Activated B cell treated with CpG ODN at 0.5 μM for 24 hours (primary cell): ENCODE results near the gene ENTPD8. TPM values are rescaled to one million over a fixed set of nuclear protein-coding genes. Genes with fewer than 3 reads are reported as not detected.

Experiments
- ATAC-seq: fragments of 200-7000 bp; cut with Tn5 transposase; one replicate; pipeline ENCODE4 v1.10.0; 2021; ENCODE audit warnings: low read depth, mild to moderate bottlenecking, moderate library complexity
- CTCF ChIA-PET: fragments of 350-600 bp; sonication (Branson Sonifier 250); formaldehyde crosslinking; loops from one replicate; lab custom pipeline; 2021; ENCODE audit warnings: antibody characterized with exemption; lab: Charles Lee
- POLR2A ChIA-PET: fragments of 350-600 bp; sonication (Branson Sonifier 250); formaldehyde crosslinking; loops from one replicate; lab custom pipeline; 2021; ENCODE audit warnings: antibody characterized with exemption; lab: Charles Lee
- DNase-seq: peaks from one replicate; pipeline ENCODE4 v3.0.0; 2022
- H3K27ac Mint-ChIP-seq: one replicate; pipeline ENCODE4 v1.8.0; 2020; ENCODE audit warnings: mixed read lengths
- H3K27me3 Mint-ChIP-seq: one replicate; pipeline ENCODE4 v1.8.0; 2021; ENCODE audit warnings: mixed read lengths
- H3K36me3 Mint-ChIP-seq: one replicate; pipeline ENCODE4 v1.8.0; 2021; ENCODE audit warnings: low read depth, mixed read lengths
- H3K4me1 Mint-ChIP-seq: one replicate; pipeline ENCODE4 v1.8.0; 2021; ENCODE audit warnings: mixed read lengths
- H3K4me3 Mint-ChIP-seq: one replicate; pipeline ENCODE4 v1.8.0; 2020; ENCODE audit warnings: mild to moderate bottlenecking, mixed read lengths
- H3K9me3 Mint-ChIP-seq: one replicate; pipeline ENCODE4 v1.8.0; 2020; ENCODE audit warnings: mixed read lengths
- CTCF ChIP-seq: fragments of 200-600 bp; IDR thresholded peaks from one replicate; pipeline ENCODE4 v1.8.0; 2022; ENCODE audit warnings: antibody characterized with exemption, mild to moderate bottlenecking
- intact Hi-C: fragments of 100-400 bp; cut with micrococcal nuclease; formaldehyde crosslinking; loops from one replicate; pipeline ENCODE4 v1.15.1; 2024
- total RNA-seq: library from RNA; stranded (reverse); gene quantifications from 2 replicates; pipeline ENCODE4 v1.2.3, GENCODE V29; 2022

ENTPD8 gene
- total RNA-seq, 1 donor from 2014 or later = not detected

DNA sequence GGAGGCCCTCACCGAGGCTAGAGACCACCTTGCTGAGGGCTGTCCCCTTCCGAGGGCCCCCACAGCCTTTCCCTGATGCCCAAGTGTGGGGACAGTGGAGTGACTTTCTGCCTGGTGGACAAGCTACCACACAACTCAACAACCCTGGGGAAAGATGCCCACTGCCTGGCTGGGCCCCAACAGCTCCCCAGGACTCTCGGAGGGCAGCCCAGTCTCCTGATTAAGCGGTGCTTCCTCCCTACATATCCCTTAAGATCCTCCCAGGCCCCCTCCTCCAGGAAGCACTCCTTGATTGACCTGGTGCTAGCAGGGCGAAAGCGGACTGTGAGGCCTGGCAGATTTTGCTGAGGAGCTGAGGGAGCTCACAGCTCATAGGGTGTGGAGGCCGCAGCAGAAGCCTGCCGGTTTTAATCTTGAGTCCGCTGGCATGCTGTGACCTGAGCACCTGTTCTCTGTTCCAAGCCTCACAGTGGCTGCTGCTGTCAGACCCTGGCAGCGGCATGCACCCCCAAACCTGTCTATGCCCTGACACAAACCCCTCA lies 15.8 kb upstream of the ENTPD8 start:
- CTCF ChIA-PET = interaction anchor here (1.2 kb wide), 1 partner anchor 13 kb away, joined by 3 read pairs; no protein-coding TSS in a partner anchor
- intact Hi-C loops = no loop called here
- H3K9me3 Mint-ChIP-seq = no peaks in the 10 kb centered on the region
- H3K36me3 Mint-ChIP-seq = peaks cover 7% of the 10 kb centered on the region
- DNase-seq (peak; percentile 11), ATAC-seq (no peak)
- POLR2A ChIA-PET = interaction anchor here (0.8 to 1.6 kb wide), 2 partner anchors 216 to 730 kb away, joined by 3 read pairs; partner anchors contain the start of gene TUBB4B
- H3K27ac Mint-ChIP-seq = no peak overlapping the region
- TF ChIP-seq CTCF = no peak
- no peaks in the 10 kb centered on the region for H3K27me3 Mint-ChIP-seq
- no peak overlapping the region for H3K4me3 Mint-ChIP-seq
- peaks cover 32% of the 10 kb centered on the region for H3K4me1 Mint-ChIP-seq

- DNase-seq = peak; percentile 10
- CTCF ChIA-PET = interaction anchor here (1.2 kb wide), 1 partner anchor 13 kb away, joined by 3 read pairs; no protein-coding TSS in a partner anchor
Measured at GRCh38 chr9:137456061-137456863, 15.1 kb upstream of the ENTPD8 start.

DNA sequence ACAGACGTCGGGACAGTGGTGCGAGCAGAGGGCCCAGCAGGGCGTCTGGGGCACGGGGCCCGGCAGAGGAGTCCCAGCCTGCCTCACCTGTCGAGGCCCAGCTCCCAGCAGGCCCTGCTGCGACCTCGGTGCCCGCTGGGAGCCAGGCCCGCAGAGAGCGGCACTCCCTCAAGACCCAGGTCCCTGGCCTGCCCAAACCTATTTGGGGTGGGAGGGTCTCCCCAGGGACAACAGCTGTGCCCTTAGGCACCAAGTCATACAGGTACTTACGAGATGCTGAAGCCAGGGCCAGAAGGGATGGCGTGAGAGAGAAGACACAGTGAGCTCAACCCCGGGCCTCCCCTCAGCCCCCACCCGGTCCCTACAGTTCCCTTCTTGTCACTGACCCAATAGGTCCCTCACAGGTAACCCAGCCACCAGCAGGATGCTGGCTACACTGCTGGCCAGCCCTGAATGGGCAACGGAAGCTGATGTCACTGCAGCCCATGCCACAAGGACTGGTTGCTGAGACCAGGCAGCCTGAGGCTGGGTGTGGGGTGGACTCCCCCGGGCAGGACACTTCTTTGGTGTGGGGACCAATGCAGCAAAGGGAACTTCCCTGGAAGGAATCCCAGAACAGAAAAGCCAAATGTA lies 14.3 kb upstream of the ENTPD8 start:
- intact Hi-C loops = no loop called here
- POLR2A ChIA-PET = interaction anchor here (0.8 to 1.6 kb wide), 2 partner anchors 135 to 214 kb away, joined by 3 read pairs; partner anchors contain the start of gene TUBB4B
- Mint-ChIP-seq H3K9me3 (no peaks in the 10 kb centered on the region), H3K4me3 (peak overlapping the region; percentile 29), H3K27me3 (no peaks in the 10 kb centered on the region), H3K27ac (no peak overlapping the region), H3K4me1 (peaks cover 29% of the 10 kb centered on the region), H3K36me3 (peaks cover 7% of the 10 kb centered on the region)
- no peak for TF ChIP-seq CTCF
- DNase-seq = peak; percentile 15
- ATAC-seq = no peak
- CTCF ChIA-PET = no interaction called here

More at GRCh38 chr9:137456061-137456863, 15.1 kb upstream of the ENTPD8 start:
- intact Hi-C loops = no loop called here
- H3K9me3 Mint-ChIP-seq = no peaks in the 10 kb centered on the region
- no peak for ATAC-seq
- TF ChIP-seq CTCF = no peak
- H3K36me3 Mint-ChIP-seq = peaks cover 7% of the 10 kb centered on the region
- H3K27ac Mint-ChIP-seq = no peak overlapping the region
- peaks cover 29% of the 10 kb centered on the region for H3K4me1 Mint-ChIP-seq
- H3K27me3 Mint-ChIP-seq = no peaks in the 10 kb centered on the region
- POLR2A ChIA-PET = interaction anchor here (0.8 to 1.6 kb wide), 3 partner anchors 135 to 729 kb away, joined by 3 read pairs; partner anchors contain the start of gene TUBB4B
- H3K4me3 Mint-ChIP-seq = peak overlapping the region; percentile 29

- H3K9me3 Mint-ChIP-seq = no peaks in the 10 kb centered on the region
- no peak for ATAC-seq
- peak overlapping the region; percentile 83 for H3K4me3 Mint-ChIP-seq
- peaks cover 27% of the 10 kb centered on the region for H3K4me1 Mint-ChIP-seq
- DNase-seq = no peak
- no peak for TF ChIP-seq CTCF
- H3K27ac Mint-ChIP-seq = peak overlapping the region; percentile 71
- intact Hi-C loops = loop anchor here (1.0 kb wide), 1 partner anchor 31 kb away; the partner anchor contains the start of genes EXD3 and NOXA1
- H3K27me3 Mint-ChIP-seq = no peaks in the 10 kb centered on the region
- ChIA-PET POLR2A (interaction anchor here (1.4 to 1.8 kb wide), 3 partner anchors 32 to 214 kb away, joined by 3 to 7 read pairs (median 4); partner anchors contain the start of genes EXD3, NOXA1 and TUBB4B), CTCF (no interaction called here)
- H3K36me3 Mint-ChIP-seq = peaks cover 7% of the 10 kb centered on the region
Measured at GRCh38 chr9:137454597-137455358, 13.6 kb upstream of the ENTPD8 start.
